PC-3 (cell line): ENCODE data around the gene TESMIN. TPM values are rescaled to one million over a fixed set of nuclear protein-coding genes. Genes with fewer than 3 reads are reported as not detected.

Experiments used
- ATAC-seq: fragments of 200-7000 bp; cut with Tn5 transposase; 2 replicates; pipeline ENCODE4 v1.9.1; 2020; ENCODE audit warnings: mild to moderate bottlenecking, moderate library complexity
- BruUV-seq: library from RNA; stranded (reverse); fragments of 400-500 nt; replicated peaks from 2 replicates; lab custom pipeline; 2021; lab: Mats Ljungman, UMichigan
- CTCF ChIA-PET: fragments of 300-600 bp; sonication (Branson Sonifier 250); formaldehyde crosslinking; loops from one replicate; lab custom pipeline; 2022; ENCODE audit warnings: antibody characterized with exemption; lab: Charles Lee
- POLR2A ChIA-PET: fragments of 300-600 bp; sonication (Branson Sonifier 250); formaldehyde crosslinking; loops from one replicate; lab custom pipeline; 2022; ENCODE audit warnings: antibody characterized with exemption; ENCODE audit not compliant: unreplicated experiment; lab: Charles Lee
- DNase-seq: peaks from one replicate; pipeline ENCODE4 v3.0.0-alpha.2; 2015
- H2AFZ ChIP-seq: fragments of 300-600 bp; sonication (generic); 2 replicates; pipeline ENCODE4 v1.6.0; 2016; ENCODE audit warnings: antibody characterized with exemption, low read length
- H3F3A ChIP-seq: fragments of 300-600 bp; sonication (generic); one replicate; pipeline ENCODE4 v1.6.0; 2017; ENCODE audit warnings: antibody characterized with exemption, low read length, control low read depth, mild to moderate bottlenecking; ENCODE audit not compliant: unreplicated experiment
- H3K27ac ChIP-seq: fragments of 300-600 bp; sonication (generic); 2 replicates; pipeline ENCODE4 v1.5.1; 2016; ENCODE audit warnings: mild to moderate bottlenecking, low read length
- H3K27me3 ChIP-seq: fragments of 300-600 bp; sonication (generic); 2 replicates; pipeline ENCODE4 v1.6.1; 2016; ENCODE audit warnings: low read length, mixed read lengths
- H3K36me3 ChIP-seq: fragments of 300-600 bp; sonication (generic); 2 replicates; pipeline ENCODE4 v1.6.1; 2016; ENCODE audit warnings: low read depth, mixed run types, low read length, mixed read lengths
- H3K4me1 ChIP-seq: fragments of 300-600 bp; sonication (generic); 2 replicates; pipeline ENCODE4 v1.5.1; 2016; ENCODE audit warnings: low read length; ENCODE audit not compliant: insufficient read depth
- H3K4me2 ChIP-seq: fragments of 300-600 bp; sonication (generic); 2 replicates; pipeline ENCODE4 v1.6.0; 2016; ENCODE audit warnings: low read length
- H3K4me3 ChIP-seq: fragments of 300-600 bp; sonication (generic); 2 replicates; pipeline ENCODE4 v1.5.1; 2016; ENCODE audit warnings: mild to moderate bottlenecking, low read length, mixed read lengths
- H3K79me2 ChIP-seq: fragments of 300-600 bp; sonication (generic); 2 replicates; pipeline ENCODE4 v1.6.1; 2017; ENCODE audit warnings: low read length, mixed read lengths
- H3K9ac ChIP-seq: fragments of 300-600 bp; sonication (generic); 2 replicates; pipeline ENCODE4 v1.6.0; 2016; ENCODE audit warnings: mild to moderate bottlenecking, low read length
- H3K9me2 ChIP-seq: fragments of 300-600 bp; sonication (generic); replicated peaks from 2 replicates; pipeline ENCODE4 v1.6.1; 2016; ENCODE audit warnings: mixed run types, low read length, mixed read lengths
- H3K9me3 ChIP-seq: fragments of 300-600 bp; sonication (generic); 2 replicates; pipeline ENCODE4 v1.6.1; 2016; ENCODE audit warnings: low read length, mixed read lengths
- H4K20me1 ChIP-seq: fragments of 300-600 bp; sonication (generic); 2 replicates; pipeline ENCODE4 v1.6.1; 2016; ENCODE audit warnings: low read length, mixed read lengths
- EZH2 ChIP-seq: fragments of 300-600 bp; sonication (generic); IDR thresholded peaks from one replicate; pipeline ENCODE4 v1.6.1; 2017; ENCODE audit warnings: antibody characterized with exemption, mild to moderate bottlenecking, low read length; ENCODE audit not compliant: unreplicated experiment
- EZH2phosphoT487 ChIP-seq: fragments of 300-600 bp; sonication (generic); IDR thresholded peaks from 2 replicates; pipeline ENCODE4 v1.6.1; 2018; ENCODE audit warnings: mild to moderate bottlenecking, antibody characterized with exemption, low read length, borderline replicate concordance
- intact Hi-C: fragments of 100-400 bp; cut with micrococcal nuclease; formaldehyde crosslinking; loops from 2 replicates; pipeline ENCODE4 v1.9.0; 2023
- total RNA-seq: library from RNA; depleted of rRNA; stranded (reverse); fragments of >200 nt; gene quantifications from 2 replicates; pipeline ENCODE4 v1.2.3, GENCODE V29; 2014
- TF ChIP-seq, protein P1 (sequence below): fragments of 300-600 bp; sonication (generic); conservative IDR thresholded peaks from 2 replicates; pipeline ENCODE4 v1.5.1; 2017; ENCODE audit warnings: antibody characterized with exemption, low read depth, mild to moderate bottlenecking, low read length

Gene TESMIN
- total RNA-seq, 1 experiment from 2014 or later = 25.8 TPM

DNA sequence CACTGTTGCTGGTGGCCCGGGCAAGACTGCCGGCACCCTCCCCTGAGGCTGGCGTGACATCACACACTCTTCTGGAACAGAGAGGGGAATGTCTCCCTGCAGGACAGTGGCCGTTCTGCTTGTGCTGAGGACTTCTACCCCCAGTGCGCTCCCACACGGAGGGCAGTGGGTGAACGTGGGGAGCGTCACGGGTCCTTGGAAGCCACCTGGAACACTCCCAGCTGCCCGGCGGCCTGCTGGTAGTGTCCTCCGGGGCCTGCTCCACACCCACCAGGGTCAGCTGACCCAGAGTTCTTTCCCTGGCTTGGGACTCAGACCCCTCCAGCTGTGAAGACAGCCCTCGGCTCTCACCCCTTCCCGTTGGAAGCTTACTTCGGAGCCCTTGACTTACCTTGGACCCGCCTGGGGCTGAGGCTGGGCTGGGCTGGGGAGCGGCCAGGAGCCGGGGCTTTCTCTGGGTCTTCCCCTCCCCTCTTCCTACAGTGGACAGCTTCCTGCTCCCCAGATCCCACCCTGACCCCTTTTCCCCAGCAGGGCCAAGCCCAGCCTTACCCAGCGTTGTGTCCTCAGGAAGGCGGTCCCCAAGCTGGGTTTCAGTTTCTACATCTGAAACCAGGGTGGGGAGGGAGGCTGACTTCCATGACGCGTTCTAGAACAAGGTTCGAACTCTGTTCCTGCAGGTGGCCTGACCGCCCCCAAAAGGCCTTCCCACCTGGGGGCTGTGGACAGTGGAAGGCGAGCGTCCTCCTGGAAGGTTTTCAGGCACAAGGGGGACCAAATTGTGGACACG lies 81.8 kb downstream of the TESMIN start:
- intact Hi-C loops = no loop called here
- TF ChIP-seq EZH2phosphoT487 = no peak
- TF ChIP-seq, protein P1, sequence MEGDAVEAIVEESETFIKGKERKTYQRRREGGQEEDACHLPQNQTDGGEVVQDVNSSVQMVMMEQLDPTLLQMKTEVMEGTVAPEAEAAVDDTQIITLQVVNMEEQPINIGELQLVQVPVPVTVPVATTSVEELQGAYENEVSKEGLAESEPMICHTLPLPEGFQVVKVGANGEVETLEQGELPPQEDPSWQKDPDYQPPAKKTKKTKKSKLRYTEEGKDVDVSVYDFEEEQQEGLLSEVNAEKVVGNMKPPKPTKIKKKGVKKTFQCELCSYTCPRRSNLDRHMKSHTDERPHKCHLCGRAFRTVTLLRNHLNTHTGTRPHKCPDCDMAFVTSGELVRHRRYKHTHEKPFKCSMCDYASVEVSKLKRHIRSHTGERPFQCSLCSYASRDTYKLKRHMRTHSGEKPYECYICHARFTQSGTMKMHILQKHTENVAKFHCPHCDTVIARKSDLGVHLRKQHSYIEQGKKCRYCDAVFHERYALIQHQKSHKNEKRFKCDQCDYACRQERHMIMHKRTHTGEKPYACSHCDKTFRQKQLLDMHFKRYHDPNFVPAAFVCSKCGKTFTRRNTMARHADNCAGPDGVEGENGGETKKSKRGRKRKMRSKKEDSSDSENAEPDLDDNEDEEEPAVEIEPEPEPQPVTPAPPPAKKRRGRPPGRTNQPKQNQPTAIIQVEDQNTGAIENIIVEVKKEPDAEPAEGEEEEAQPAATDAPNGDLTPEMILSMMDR = no peak
- no peak for TF ChIP-seq EZH2
- no peaks in the 10 kb centered on the region for H3K9me3 ChIP-seq
- no peak for DNase-seq
- H3K4me1 ChIP-seq = no peaks in the 10 kb centered on the region
- ATAC-seq = no peak
- no peaks in the 10 kb centered on the region for H4K20me1 ChIP-seq
- H3K9me2 ChIP-seq = no peaks in the 10 kb centered on the region
- H2AFZ ChIP-seq = no peak overlapping the region
- H3K79me2 ChIP-seq = no peaks in the 10 kb centered on the region
- no peaks in the 10 kb centered on the region for H3F3A ChIP-seq
- H3K27ac ChIP-seq = no peak overlapping the region
- ChIA-PET POLR2A (no interaction called here), CTCF (no interaction called here)
- H3K4me3 ChIP-seq = no peak overlapping the region
- H3K9ac ChIP-seq = no peak overlapping the region
- H3K36me3 ChIP-seq = no peaks in the 10 kb centered on the region
- no peak overlapping the region for H3K4me2 ChIP-seq
- no peaks in the 10 kb centered on the region for H3K27me3 ChIP-seq
- no TSS peak for BruUV-seq

DNA sequence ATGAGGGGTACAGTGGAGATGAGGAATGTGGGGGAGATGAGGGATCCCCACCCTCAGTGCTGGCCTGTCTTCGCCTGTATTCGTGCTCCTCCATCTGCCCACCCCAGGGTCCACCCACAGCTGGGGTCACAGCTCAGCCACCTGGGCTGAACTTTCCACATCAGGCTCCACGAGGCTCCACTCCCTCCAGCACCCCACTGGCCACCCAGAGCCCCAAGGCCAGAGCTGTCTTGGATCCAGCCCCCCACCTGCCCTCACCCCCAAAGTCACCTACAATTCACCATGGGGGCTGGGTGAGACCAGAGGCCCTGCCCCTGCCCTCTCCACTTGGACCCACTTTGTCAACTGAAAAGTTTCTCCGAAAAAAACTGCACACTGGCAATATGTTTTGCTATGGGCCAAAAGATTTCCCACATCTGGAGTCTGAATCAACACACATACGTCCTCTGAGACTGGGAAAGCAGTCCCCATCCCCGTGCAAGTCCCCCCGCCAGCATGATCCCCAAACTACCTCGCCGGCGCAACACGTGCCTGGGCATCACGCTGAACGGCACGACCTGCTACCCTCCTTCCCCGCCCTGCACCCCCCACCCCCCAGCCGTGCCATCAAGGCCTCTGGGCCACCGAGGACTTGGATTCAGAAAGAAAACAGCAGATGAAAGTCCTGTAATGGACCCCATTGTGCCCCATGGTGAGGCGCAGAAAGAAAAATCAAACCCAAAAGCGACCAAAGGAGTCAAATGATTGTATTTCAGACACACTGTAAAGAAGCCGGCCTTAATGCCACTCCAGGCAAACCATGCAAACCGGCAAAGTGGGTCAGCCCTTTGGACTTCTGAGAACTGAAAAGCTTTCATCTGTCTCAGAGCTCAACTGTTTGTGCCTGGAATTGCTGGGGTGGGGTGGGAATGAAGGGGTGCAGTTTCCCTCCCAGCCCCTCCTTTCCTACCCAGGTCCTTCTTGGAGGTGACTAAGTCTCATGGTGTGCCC lies 83.5 kb downstream of the TESMIN start:
- TF ChIP-seq EZH2phosphoT487 = no peak
- TF ChIP-seq, protein P1 = no peak
- no peak for TF ChIP-seq EZH2
- peaks cover under 1% of the 10 kb centered on the region; the same call in 1 of the 2 replicates for H3K27me3 ChIP-seq
- no peaks in the 10 kb centered on the region for H3K9me3 ChIP-seq
- no peaks in the 10 kb centered on the region for H3K36me3 ChIP-seq
- H3K79me2 ChIP-seq = no peaks in the 10 kb centered on the region
- ChIA-PET POLR2A (no interaction called here), CTCF (no interaction called here)
- no peak overlapping the region for H3K4me2 ChIP-seq
- H3K9ac ChIP-seq = no peak overlapping the region
- no peaks in the 10 kb centered on the region for H3F3A ChIP-seq
- H4K20me1 ChIP-seq = no peaks in the 10 kb centered on the region
- intact Hi-C loops = no loop called here
- no peak overlapping the region for H3K4me3 ChIP-seq
- DNase-seq (no peak), ATAC-seq (no peak)
- H3K27ac ChIP-seq = no peak overlapping the region
- H2AFZ ChIP-seq = no peak overlapping the region
- no peaks in the 10 kb centered on the region for H3K9me2 ChIP-seq
- no TSS peak for BruUV-seq
- H3K4me1 ChIP-seq = no peaks in the 10 kb centered on the region
